ENCODE measurements around the gene AFG1L.

- TF ChIP-seq REST (IDR thresholded peaks at IDR 0.05; ENCODE audit: insufficient read depth in 1 of 2, low read depth in 2 of 2, low read length in 2 of 2) (no peak), POLR2AphosphoS5 (IDR thresholded peaks at IDR 0.05; ENCODE audit: low read depth, low read length) (no peak), FOXP2 (optimal IDR thresholded peaks at IDR 0.05; ENCODE audit: borderline replicate concordance, extremely low read depth, extremely low read length, insufficient read depth) (no peak)
These were observed 212.5 kb downstream of the AFG1L start for GRCh38 chr6:108507316-108507715.

Data from PFSK-1 (cell line).